Ovary (tissue), 9 donors: ENCODE measurements around the gene GLIPR1L1. TPM values are rescaled to one million over a fixed set of nuclear protein-coding genes. Genes with fewer than 3 reads are reported as not detected.

Experiments used
- DNase-seq, 5 donors: peaks; one replicate each; pipeline ENCODE4 v3.0.0-alpha.2; 2019 to 2020
- H3K27ac ChIP-seq, 2 donors: fragments of 200-600 bp; one replicate each; pipeline versions ENCODE4 v1.5.1 to v1.8.0; 2019 to 2022
- H3K27me3 ChIP-seq: fragments of 200-600 bp; one replicate; pipeline ENCODE4 v1.8.0; 2022
- H3K36me3 ChIP-seq: fragments of 200-600 bp; sonication (generic); one replicate; pipeline ENCODE4 v1.5.1; 2019
- H3K4me1 ChIP-seq: one replicate; pipeline ENCODE4 v1.8.1; 2013; ENCODE audit warnings: mild to moderate bottlenecking, moderate library complexity; ENCODE audit not compliant: insufficient read depth
- H3K4me3 ChIP-seq: fragments of 200-600 bp; sonication (generic); one replicate; pipeline ENCODE4 v1.5.1; 2017
- H3K9me3 ChIP-seq, 2 donors: fragments of 200-600 bp in 1 of 2; sonication (generic) in 1 of 2; one replicate each; pipeline versions ENCODE4 v1.5.1 to v1.8.1; 2013 to 2019; ENCODE audit warnings: mild to moderate bottlenecking in 1 of 2, moderate library complexity in 1 of 2
- EP300 ChIP-seq: sonication (generic); formaldehyde crosslinking; IDR thresholded peaks from one replicate; pipeline ENCODE4 v1.6.1; 2017; ENCODE audit warnings: antibody characterized with exemption
- POLR2A ChIP-seq: fragments of 450-650 bp; IDR thresholded peaks from one replicate; pipeline ENCODE4 v1.6.1; 2017; ENCODE audit warnings: antibody characterized with exemption, mild to moderate bottlenecking, moderate library complexity
- WGBS, 3 donors: extraction: QIAGEN DNeasy Blood & Tissue Kit in 1 of 3; methylation state at CpG; one replicate each; pipeline versions ENCODE4 v1.1.5 to v1.1.7; 2013 to 2017; 5-methylcytosine and 5-hydroxymethylcytosine counted together
- intact Hi-C, 4 donors: fragments of 100-400 bp; cut with DNase I; formaldehyde crosslinking; loops; one replicate each; pipeline versions ENCODE4 v1.11.0 to v1.15.1; 2022 to 2023
- polyA plus RNA-seq, 2 donors: library from polyadenylated mRNA; stranded (reverse); fragments of 200-250 nt in 1 of 2; fragments of 350-450 nt in 1 of 2; fragmentation: Illumina TruSeq in 1 of 2; extraction: RNeasy Lipid Tissue Mini Kit (QIAGEN cat#74804) in 1 of 2; gene quantifications; one replicate each; pipeline ENCODE4 v1.2.3, GENCODE V29; 2013 to 2014
- total RNA-seq, 7 donors: library from RNA; depleted of rRNA in 2 of 7; stranded (reverse); fragments of >200 nt in 2 of 7; fragmentation: NEBNext Ultra II Directional in 3 of 7; extraction: Animal tissue kit (Norgen Biotek cat#: 25700) in 3 of 7; gene quantifications; one replicate each; pipeline versions ENCODE4 v1.1.0 to v1.2.4, GENCODE V29; 2016 to 2023
- TF ChIP-seq, protein P1 (sequence below), 3 donors: fragments of 450-650 bp in 2 of 3; fragments of 200-600 bp in 1 of 3; IDR thresholded peaks; one replicate each; pipeline versions ENCODE4 v1.5.1 to v1.8.0; 2016 to 2022; ENCODE audit warnings: antibody characterized with exemption in 3 of 3, mild to moderate bottlenecking in 1 of 3
- donor health status: DM: no; HTN: no; CAD: no; lungs with moderate emphysema.
- donor health status: DM: no; HTN: no; CAD: no.
- donor health status: Bipolar disorder and iron deficiency.
- donor health status: DM: yes; HTN: yes; CAD: no.
- donor health status: DM: no; HTN: no; CAD: no.
- donor health status: DM: yes; HTN: yes; CAD: no.

GLIPR1L1 gene
- total and polyA plus RNA-seq, 9 donors = not detected

DNA sequence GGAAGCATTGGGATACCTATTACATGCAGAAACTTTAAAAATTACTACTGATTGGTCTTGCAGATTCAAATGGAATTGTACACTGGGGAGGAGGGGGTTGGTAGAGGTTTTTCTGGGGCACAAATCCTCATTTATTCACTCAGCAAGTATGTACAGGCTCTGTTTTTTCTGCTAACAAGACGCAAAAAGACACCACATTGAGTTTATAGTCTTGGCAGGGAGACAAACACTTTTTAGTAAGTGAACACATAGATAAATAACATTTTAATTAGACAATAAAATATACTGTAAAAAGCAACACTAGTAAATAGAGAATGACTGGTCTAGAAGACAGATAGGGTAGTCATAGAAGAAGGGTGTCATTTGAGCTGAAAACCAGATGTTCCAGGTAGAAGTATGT is 80.2 kb downstream of the GLIPR1L1 start:
- Histone ChIP-seq H3K9me3 (no peaks in the 10 kb centered on the region), H3K4me3 (no peak overlapping the region), H3K27ac (no peak overlapping the region), H3K4me1 (no peaks in the 10 kb centered on the region), H3K36me3 (no peaks in the 10 kb centered on the region), H3K27me3 (no peaks in the 10 kb centered on the region)
- TF ChIP-seq POLR2A = no peak
- no peak for TF ChIP-seq EP300
- TF ChIP-seq, protein P1, sequence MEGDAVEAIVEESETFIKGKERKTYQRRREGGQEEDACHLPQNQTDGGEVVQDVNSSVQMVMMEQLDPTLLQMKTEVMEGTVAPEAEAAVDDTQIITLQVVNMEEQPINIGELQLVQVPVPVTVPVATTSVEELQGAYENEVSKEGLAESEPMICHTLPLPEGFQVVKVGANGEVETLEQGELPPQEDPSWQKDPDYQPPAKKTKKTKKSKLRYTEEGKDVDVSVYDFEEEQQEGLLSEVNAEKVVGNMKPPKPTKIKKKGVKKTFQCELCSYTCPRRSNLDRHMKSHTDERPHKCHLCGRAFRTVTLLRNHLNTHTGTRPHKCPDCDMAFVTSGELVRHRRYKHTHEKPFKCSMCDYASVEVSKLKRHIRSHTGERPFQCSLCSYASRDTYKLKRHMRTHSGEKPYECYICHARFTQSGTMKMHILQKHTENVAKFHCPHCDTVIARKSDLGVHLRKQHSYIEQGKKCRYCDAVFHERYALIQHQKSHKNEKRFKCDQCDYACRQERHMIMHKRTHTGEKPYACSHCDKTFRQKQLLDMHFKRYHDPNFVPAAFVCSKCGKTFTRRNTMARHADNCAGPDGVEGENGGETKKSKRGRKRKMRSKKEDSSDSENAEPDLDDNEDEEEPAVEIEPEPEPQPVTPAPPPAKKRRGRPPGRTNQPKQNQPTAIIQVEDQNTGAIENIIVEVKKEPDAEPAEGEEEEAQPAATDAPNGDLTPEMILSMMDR (IDR thresholded peaks at IDR 0.05) = no peak
- DNase-seq = no peak
- intact Hi-C loops = no loop called here
- WGBS, 3 donors = 36 to 49% (median 43%) methylated on average over 1 of the region's 1 CpG

DNA sequence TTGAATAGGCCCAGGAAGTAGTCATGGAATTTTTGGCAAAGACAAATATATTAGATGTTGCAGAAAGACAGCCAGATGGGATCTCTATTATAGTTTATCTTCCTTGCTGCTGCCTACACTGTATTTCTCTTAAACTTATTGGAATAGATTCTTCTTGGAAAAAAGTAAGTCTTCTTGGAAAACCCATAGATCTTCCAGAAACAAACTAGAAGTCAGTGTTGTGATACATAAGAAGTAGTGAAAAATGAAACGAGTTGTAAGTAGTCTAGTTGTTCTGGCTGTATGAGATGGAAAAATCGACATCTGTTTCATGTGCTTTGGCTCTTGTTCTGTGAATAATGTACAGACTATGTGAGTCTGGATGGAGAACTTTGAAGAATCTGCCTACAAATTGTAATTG is 85.4 kb downstream of the GLIPR1L1 start:
- Histone ChIP-seq H3K27me3 (no peaks in the 10 kb centered on the region), H3K4me3 (no peak overlapping the region), H3K4me1 (no peaks in the 10 kb centered on the region), H3K36me3 (no peaks in the 10 kb centered on the region), H3K9me3 (no peaks in the 10 kb centered on the region), H3K27ac (no peak overlapping the region)
- no peak for DNase-seq
- intact Hi-C loops = no loop called here
- 29 to 47% (median 31%) methylated on average over 2 of the region's 2 CpGs for WGBS, 3 donors
- no peak for TF ChIP-seq EP300
- no peak for TF ChIP-seq POLR2A
- TF ChIP-seq, protein P1 (IDR thresholded peaks at IDR 0.05) = no peak

Other genes with a start within 250 kb of the GLIPR1L1 start
- gene KCNC2, start 124.8 kb upstream of the GLIPR1L1 start, total RNA-seq = not detected
- gene KCNC2, start 124.8 kb upstream of the GLIPR1L1 start, polyA plus RNA-seq = not detected
- 10 to 100 TPM; 14.3 to 27.9 (median 19.3) TPM for gene CAPS2, start 4.3 kb upstream of the GLIPR1L1 start, total RNA-seq
- gene CAPS2, start 4.3 kb upstream of the GLIPR1L1 start, polyA plus RNA-seq = 1 to 10 TPM; 7.5 to 8.9 TPM
- gene GLIPR1L2, start 56.4 kb downstream of the GLIPR1L1 start, total RNA-seq = 1 to 10 TPM in 6 of 7 donors, under 1 TPM in 1; 0.60 to 5.2 (median 2.0) TPM
- gene GLIPR1L2, start 56.4 kb downstream of the GLIPR1L1 start, polyA plus RNA-seq = 1 to 10 TPM in 1 of 2 donors, under 1 TPM in 1; 0.84 to 2.9 TPM
- gene GLIPR1, start 146.1 kb downstream of the GLIPR1L1 start, total RNA-seq = 10 to 100 TPM in 5 of 7 donors, 1 to 10 TPM in 2; 8.5 to 53.4 (median 27.9) TPM
- gene GLIPR1, start 146.1 kb downstream of the GLIPR1L1 start, polyA plus RNA-seq = 100 to 1,000 TPM in 1 of 2 donors, 10 to 100 TPM in 1; 10.5 to 122 TPM
- gene KRR1, start 176.9 kb downstream of the GLIPR1L1 start, total RNA-seq = 10 to 100 TPM; 26.2 to 69.1 (median 48.7) TPM
- gene KRR1, start 176.9 kb downstream of the GLIPR1L1 start, polyA plus RNA-seq = 10 to 100 TPM; 12.1 to 29.0 TPM